NCI-H128 (cell line): ENCODE data around the gene GPAT2.
"Not testable (repeated sequence)": the region's sequence is repeated elsewhere in the genome, so short reads cannot be mapped to it uniquely, and the experiment has no call there.

Source experiments
- DNase-seq: peaks from one replicate; lab custom pipeline; 2025; ENCODE audit not compliant: unreplicated experiment; lab: John Stamatoyannopoulos, UW

GPAT2 gene

DNA sequence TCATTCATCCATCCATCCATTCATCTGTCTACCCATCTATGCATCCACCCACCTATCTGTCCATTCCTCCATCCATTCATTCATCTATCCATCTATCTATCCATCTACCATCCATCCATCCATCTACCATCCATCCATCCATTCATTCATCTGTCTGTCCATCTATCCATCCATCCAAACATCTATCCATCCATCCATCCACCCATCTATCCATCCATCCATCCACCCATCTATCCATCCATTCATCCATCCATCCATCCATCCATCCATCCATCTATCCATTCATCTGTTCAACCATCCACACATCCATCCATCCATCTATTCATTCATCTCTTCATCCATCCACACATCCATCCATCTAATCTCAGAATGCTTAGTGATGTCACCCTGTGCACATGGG, 30.0 kb upstream of the GPAT2 start:
- DNase-seq, result not testable (repeated sequence)

DNA sequence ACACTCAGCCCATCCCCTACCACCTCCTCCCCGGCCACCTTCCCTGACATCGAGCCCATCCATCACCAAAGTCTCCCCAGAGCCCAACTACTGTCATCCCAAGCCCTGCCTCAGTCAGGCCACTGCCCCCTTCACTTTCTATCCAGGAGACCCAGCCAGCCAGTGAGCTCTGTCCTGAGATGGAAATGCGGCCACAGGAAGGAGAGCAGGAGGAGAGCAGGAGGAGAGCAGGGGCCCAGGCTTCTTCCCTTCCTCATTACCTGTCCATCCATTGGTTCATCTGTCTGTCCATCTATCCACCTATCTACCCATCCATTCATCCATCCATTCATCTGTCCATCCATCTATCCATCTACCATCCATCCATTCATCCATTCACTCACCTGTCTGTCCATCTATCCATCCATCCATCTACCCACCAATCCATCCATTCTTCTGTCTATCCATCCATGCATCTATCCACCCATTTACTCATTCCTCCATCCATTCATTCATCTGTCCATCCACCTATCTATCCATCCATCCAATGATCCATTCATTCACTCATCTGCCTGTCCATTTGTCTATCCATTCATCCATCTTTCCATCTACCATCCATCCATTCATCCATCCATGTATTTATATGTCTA, 29.4 kb upstream of the GPAT2 start:
- not testable (repeated sequence) for DNase-seq

DNA sequence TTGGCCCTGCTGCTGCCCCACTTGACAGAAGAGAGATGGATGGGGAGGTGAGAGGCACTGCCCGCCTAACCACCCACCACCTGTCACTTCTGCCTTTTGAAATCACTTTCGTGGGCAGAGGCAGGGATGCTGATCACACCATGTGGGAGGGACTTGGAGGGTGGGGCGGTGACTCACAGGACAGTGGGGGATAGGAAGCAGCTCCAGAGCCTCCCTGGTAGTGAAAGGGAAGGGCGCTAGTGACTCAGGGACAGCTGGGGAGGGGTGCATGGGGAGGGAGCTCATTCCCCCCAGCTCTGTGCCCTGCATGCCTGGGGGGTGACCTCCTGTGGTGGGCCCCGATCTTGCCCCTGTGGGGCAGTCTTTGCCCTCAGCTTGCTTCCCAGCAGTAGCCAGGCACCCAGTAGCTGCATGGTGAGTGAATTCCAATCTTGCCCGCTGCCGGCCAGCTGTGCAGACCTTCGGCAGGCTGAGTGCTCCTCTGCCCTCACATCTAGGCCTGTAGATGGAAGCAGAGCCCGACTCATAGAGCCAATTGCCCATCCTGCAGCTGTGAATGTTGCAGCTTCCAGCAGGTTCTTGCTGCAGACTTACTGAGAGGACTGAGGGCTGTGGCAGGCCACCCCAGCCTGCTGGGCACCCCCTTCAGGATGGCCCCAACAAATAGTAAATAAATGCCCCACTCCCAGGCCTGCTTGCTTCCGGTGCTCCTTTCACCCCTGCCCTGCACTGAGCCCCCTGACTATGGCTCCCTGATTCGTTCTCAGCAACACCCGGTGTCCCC, 28.6 kb upstream of the GPAT2 start:
- not testable (repeated sequence) for DNase-seq

DNA sequence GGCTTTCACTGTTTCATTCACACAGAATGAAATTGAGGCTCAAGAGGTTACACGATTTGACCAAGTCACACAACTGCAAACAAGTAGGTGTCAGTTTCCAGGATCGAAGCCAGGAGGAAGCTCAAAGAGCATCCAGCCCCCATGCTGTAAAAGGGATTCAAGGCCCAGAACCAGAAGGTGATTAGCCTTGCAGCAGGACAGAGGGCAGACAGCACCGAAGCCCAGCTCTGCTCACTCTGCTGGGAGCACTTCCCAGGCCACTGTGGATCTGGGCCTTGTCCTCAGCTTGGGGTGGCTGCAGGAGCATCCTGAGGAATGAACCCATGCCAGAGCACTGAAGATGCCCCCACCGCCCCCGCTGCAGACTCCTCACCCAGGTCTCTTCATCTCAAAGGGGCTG, 27.8 kb upstream of the GPAT2 start:
- DNase-seq, result not testable (repeated sequence)

DNA sequence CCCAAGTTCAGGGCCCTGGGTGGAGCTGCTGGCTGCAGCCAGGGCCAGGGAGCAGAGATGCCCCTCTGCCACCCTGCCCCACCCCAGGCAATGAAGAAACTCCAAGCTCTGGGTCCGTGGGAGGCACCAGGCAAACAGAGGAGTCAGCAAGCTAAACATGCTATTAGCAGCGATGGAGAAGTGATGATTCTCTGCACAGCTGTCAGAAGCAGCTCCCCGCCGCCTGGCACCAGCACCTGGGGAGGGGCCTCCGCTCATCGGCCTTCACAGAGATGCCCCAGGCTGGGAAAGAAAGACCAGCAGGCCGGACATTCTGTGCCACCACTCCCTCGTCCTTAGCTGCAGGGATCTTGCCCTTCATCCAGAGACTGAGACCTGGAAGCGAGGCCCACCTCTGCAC, 27.2 kb upstream of the GPAT2 start:
- not testable (repeated sequence) for DNase-seq

DNA sequence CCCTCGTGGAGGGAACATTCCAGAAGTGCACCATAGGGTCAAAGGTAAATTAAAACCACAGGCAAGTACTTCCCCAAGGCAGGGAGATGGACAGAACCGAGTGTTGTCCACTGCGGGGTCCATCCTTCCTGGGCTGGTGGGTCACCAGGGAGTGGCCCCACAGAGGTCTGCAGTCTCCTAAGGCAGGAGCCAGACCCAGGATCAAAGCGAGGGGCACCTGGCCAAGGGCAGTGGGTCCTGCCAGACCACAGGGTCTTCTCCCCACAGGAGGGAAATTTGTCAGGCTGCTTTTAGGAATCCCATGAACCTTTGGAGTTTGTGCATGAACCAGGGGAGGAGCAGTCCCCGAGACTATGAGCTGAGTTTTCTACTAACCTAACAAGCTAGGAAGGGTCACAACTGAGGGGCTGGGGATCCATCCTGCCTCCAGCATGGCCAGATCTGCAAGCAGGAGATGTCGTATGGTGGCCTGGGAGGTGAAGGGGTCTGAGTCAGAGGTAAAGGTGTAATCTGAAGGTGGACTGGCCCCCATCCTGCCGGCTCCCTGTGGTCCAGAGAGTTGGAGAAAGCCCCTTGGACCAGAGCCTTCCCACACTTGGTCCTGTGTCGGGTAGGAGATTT, 26.6 kb upstream of the GPAT2 start:
- not testable (repeated sequence) for DNase-seq

DNA sequence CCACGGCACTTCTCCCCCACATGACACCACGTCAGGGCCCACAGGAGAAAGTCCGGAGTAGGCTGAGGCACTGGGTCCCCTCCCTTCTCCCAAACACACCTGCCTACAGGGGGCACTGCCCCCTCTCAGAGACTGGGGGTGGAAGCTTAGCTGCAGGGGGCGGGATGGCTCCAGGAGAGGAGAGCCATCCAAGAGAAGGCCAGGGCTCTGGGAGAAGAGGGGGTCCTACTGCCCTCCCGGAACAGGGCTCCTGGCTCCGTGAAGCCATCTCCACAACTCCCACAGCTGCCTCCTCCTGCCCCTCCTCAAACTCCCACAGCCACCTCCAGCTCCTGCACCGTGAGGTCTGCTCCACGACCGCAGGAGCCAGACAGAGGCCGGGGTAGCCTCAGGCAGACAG, 25.6 kb upstream of the GPAT2 start:
- not testable (repeated sequence) for DNase-seq

DNA sequence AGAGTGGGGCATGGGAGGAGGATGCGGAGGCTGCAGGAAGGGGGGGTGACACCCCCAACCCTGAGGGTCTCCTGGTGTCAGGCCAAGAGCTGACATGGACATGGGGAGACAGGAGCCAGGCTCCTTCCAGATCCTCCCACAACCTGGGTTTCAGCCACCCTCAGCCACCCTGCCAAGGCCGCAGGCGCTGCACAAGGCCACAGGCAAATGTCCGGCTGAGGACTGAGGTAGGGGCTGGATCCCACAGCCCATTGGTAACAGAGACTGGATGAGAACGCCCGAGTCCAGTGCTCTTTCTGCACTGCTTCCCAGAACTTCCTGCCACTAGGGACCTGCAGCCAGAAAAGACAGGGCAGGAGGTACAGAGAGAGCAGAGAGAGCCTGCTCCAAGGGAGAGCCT, 24.7 kb upstream of the GPAT2 start:
- DNase-seq, result not testable (repeated sequence)

DNA sequence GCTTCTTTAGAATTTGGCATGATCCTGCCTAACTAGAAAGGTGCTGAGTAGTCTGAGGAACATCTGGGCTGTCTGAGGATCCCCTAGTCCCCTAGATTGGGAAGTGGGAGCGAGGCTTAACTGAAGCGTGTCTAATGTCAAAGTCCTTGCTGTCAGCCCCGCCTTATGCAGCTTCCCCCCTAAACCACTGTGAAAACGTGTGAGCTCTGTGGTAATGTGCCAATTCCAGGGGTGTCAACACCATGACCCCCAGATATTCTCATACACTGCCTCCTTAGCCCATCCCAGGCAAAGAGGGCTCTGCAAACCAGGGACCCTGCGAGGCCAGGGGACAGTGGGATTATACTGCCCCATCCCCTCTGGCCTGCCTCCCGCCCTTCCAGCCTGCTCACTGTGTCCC, 21.1 kb upstream of the GPAT2 start:
- DNase-seq, result not testable (repeated sequence)

DNA sequence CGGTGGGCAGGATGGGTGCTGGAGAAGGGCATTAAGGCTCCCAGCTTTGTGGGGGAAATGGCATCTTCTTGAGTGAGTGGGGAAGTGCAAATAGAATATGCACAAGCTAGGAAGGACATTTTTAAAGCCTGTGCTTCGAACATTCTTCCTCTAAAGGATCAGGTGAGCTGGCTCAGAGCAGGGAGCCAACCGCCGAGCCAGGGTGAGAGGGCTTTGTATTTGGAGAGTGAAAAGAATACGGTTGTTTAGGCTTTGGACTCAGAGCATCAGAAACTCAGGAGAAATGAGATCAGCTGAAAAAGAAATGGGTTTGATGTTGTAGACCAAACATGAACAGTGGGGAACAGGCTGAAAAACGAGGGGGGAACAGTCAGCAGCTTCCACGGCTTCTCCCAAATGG, 19.8 kb upstream of the GPAT2 start:
- not testable (repeated sequence) for DNase-seq

DNA sequence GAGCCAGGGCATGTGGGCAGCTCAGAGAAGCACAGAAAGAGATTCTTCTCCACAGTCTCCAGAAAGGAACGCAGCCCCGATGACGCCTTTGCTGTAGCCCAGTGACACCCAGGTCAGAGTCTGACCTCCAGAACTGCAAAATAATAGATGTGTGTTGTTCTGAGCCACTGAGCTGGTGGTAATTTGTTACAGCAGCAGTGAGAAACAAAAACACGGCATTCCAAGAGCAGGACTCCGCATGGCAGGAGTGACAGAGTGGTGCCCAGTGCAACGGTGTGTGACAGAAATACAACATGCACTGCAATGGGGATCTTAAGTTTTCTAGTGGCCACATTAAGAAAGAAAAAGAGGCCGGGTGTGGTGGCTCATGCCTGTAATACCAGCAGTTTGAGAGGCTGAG, 18.7 kb upstream of the GPAT2 start:
- not testable (repeated sequence) for DNase-seq

DNA sequence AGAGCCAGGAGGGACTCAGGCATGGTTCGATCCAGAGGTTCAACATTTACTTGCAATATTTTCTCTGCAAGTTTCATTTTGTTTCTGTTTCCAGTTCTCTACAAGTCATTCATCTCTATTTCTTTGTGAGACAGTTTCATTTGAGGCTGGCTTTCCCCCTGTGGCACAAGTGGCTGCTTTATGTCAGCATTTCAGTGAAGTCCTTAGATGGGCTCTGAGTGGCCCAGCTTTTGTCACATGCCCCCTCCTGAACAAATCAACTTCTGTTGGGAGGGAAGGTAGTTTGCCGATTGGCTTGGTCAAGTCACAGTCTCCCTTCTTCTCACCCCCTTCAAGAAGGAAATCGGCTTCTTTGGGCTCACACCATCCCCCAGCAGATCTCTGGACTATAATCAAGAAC, 17.9 kb upstream of the GPAT2 start:
- DNase-seq, result not testable (repeated sequence)

DNA sequence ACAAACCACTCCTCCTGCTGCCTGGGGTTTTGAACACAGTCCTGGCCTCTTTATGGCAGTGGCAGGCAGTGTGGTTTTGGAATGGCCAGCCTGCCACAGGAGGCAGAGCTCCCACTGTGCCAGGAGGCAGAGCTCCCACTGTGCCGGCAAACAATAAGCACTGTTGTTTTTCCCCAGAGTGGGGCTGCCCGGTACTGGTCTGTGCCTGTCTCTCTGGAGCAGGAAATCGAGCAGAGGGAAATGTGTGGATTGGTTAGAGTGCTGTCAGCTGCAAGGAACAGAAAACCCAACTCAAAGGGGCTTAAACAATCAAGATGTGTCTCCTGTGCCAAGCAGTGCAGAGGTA, 15.2 kb upstream of the GPAT2 start:
- DNase-seq, result not testable (repeated sequence)

DNA sequence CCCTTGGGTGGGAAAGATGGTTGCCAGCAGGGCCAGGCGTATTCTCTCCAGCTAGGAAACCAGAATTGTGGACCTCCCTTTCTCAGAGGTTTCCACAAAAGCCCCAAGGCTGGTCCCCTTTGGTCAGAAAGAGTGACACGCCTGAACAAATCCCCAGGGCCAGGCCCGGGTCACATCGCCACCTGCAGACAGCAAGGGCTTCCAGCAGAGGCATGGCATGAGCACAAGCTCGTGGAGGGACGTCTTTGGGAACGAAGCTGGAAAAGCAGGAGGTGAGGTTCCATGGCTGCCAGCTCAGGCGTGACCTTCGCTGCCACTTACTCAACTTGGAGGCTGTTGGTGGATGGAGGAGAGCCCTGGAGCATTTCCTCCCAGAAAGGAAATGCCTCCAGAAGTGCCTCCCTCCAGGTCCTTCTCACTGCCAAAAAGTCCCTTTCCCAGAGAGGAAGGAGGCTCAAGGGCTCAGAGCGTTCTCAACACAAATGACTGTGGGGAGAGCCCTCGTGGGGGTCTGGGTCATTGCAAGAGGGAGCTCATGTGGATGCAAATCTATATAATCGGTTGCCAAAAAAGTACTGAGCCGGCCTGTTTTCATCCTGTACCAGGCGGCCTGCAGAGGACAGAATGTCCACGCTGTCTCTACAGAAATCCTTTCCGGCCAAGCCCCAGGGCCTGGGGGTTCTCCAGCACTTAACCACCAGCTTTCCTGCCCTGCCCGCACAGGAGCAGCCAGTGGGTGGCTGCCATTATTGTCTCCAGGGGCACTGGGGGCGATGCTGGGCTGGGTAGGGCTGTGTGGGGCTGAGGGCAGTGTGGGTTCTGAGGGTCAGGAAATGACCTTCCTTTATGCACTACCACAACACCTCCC, 14.6 kb upstream of the GPAT2 start:
- DNase-seq, result not testable (repeated sequence)

DNA sequence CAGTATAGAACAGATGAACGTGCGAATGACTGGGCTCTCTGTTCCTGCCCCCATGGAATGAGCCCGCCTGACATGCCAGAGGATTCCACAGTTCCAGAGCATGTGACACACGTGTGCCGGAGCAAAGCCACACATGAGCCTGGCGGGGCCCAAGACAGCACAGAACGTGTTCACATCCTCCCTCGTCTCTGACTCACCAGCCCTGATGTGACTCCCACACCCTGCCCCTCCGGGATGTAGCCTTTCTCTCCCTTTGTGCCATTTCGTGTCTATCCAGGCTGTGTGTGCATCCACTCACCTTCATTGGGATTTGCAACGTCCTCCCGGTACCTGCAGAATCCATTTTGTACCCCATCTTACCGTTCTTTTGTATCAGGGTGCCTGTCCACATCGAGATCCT, 838 bp upstream of the GPAT2 start:
- not testable (repeated sequence) for DNase-seq

DNA sequence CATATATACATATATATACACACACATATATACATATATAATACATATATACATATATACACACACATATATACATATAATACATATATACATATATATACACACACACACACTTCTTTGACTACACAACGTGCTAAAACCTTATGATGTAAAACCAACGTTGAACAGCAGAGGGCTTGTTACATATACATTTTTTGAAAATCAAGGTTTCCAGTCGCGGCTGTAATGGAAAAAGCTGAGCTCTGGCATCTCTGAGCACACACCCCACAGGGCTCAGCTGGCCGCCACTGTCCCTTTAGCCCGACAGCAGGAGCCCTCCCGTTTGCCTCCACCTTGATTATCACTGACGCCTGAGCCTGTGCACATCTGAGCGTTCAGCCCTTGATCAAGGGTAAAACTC, 719 bp downstream of the GPAT2 start:
- not testable (repeated sequence) for DNase-seq

DNA sequence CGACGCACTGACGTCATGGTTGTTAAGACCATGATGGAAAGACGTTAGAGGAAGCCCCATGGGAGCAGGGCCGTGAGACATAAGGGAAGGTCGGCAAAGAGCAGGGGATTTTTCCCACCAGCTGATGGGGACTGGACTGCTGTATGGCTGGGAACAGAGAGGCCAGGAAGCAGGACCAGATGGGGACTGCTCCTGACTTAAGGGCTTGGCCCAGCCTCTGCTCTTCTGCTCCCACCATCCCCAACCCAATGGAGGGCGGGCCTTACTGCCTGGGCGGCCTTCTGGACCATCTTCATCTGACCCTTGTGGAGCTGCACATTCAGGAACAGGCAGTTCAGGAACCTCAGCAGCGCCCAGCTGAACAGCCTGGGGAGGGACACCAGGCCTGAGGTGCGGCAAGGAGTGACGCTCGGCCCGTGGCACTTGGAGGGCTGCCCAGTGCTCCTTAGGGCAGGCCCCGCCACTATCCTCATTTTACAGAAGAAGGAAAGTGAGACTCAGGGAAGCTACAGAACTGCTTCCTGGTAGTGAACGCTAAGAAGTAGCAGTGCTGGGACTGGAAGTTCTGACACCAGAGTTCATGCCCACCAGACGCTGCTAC, 6.9 kb downstream of the GPAT2 start:
- not testable (repeated sequence) for DNase-seq

DNA sequence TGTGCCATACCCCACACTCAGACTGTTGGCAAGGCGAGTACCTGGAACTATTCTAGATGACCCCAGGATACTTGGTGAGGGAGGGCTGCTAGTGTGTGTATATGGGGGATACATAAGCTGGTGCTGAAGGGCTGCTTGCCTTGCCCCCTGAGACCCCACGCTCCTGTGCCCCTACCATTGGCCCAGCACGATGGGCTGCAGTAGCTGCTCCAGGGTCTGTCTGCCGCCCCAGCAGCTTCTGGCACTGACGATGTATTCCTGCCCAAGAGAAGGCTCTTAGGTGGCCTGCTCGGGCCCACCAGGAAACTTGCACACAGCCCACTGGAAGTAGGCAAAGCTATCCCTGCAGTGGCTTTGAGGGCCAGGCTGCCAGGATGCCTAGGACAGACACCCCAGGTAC, 9.0 kb downstream of the GPAT2 start:
- not testable (repeated sequence) for DNase-seq

DNA sequence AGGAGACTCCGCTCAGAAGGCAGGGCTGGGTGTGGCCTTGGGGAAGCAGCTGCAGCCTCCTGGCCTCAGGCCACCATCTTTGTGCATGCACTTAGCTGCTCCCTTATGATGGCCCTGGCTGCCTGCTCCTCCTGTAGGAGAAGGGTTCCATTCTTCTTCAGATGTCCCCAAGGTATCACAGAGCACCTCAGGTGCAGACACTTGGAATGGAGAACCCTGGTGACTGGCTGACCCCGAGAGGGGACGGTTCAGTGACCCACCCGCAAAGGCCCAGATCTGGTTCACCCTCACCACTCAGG, 9.6 kb downstream of the GPAT2 start:
- DNase-seq, result no peak

DNA sequence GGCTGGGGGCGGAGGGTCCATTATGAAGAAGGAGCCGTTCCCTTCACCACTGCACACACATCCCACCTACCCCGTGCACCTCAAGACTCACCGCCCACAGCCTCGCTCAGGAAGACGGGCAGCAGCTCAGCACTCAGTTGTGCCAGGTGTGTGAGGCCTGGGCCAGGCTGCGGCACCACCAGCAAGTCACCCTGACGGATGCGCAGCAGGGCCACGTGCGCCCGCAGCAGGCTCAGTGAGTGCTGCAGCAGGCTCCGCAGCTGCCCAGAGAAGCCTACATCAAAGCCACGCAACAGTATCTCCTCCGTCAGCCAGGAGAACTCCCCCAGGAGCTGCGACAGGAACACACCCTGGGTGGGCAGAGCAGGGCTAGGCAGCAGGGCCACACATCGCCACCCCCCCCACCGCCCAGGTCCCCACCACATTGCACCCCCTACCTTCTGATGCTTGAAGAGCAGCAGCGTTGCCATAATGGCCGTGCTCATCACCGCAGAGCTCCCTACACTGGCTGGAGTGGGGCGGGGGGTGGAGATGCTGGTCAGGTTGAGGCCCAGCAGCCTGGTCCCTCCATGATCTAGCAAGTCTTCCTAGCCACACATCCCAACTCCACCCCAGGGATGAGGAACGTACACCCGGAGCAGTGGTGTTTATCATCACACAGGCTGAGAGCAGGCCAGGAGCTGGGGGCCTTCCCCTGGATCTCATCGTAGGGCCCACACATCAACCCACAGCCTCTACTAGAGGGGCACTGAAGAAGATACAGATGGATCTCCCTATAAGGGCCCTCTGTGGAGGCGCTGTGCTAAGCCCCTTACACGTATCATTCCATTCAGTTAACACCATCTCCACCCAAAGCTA, 10.2 kb downstream of the GPAT2 start:
- no peak for DNase-seq
